GM19351 (cell line): ENCODE data around the gene LCE2D.

Experiments used
- ATAC-seq: cut with Tn5 transposase; IDR thresholded peaks from one replicate; pipeline ENCODE4 v1.9.1; 2021; ENCODE audit warnings: mild to moderate bottlenecking, moderate library complexity; ENCODE audit not compliant: unreplicated experiment

LCE2D gene

GRCh38 chr1:152697701-152698600 is 34.8 kb downstream of the LCE2D start, which contains the start of gene LCE2A:
Gene LCE2A, plus strand, starts transcription at chr1:152698345. Its CDS starts 557 bp downstream, at chr1:152698902.
- no peak for ATAC-seq

DNA sequence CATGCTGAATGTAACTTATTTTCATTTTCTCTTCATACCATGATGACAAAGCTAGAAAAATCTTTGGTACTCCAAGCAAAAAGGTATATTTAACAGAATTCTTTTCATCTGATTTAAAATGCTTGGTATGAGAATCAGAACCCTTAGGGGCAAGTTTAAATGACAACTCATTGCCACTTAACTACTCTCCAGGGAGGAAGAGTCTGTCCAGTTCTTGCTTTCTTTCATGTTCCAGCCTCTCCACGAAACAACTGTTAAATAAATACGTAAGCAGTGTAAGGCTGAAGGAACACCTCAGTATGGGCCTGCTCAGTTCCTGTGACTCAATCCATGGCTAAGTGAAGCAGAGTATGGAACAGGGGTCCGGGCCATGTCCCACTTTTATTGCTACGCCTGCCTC is 36.6 kb downstream of the LCE2D start:
- ATAC-seq: no peak

- no peak for ATAC-seq
Measured at GRCh38 chr1:152707860-152708259, 44.7 kb downstream of the LCE2D start, which contains the start of gene LCE4A. Gene LCE4A, plus strand, starts transcription at chr1:152708160. Its CDS starts 916 bp downstream, at chr1:152709076.
